Stomach smooth muscle (tissue), 2 donors: ENCODE data around the gene TBX5.

Experiments
- H3K27ac ChIP-seq: one replicate; pipeline ENCODE4 v1.7.0; 2013; ENCODE audit warnings: mild to moderate bottlenecking, low read length, inconsistent platforms
- H3K27me3 ChIP-seq, 2 donors: one replicate each; pipeline ENCODE4 v1.7.0; 2013; ENCODE audit warnings: low read length in 2 of 2; ENCODE audit not compliant: insufficient read depth in 2 of 2, control insufficient read depth in 1 of 2
- H3K36me3 ChIP-seq, 2 donors: one replicate each; pipeline ENCODE4 v1.7.0; 2013; ENCODE audit warnings: low read length in 2 of 2; ENCODE audit not compliant: control insufficient read depth in 2 of 2, insufficient read depth in 2 of 2
- H3K4me1 ChIP-seq: one replicate; pipeline ENCODE4 v1.7.0; 2013; ENCODE audit warnings: low read length; ENCODE audit not compliant: control insufficient read depth, insufficient read depth
- H3K4me3 ChIP-seq, 2 donors: one replicate each; pipeline ENCODE4 v1.7.0; 2013; ENCODE audit warnings: low read length in 2 of 2
- H3K9ac ChIP-seq, 2 donors: one replicate each; pipeline ENCODE4 v1.7.0; 2013; ENCODE audit warnings: low read length in 2 of 2, mild to moderate bottlenecking in 1 of 2
- H3K9me3 ChIP-seq, 2 donors: one replicate each; pipeline ENCODE4 v1.7.0; 2013; ENCODE audit warnings: low read length in 2 of 2; ENCODE audit not compliant: control insufficient read depth in 2 of 2
- donor health status: healthy.
- donor health status: Pancreatic carcinoma.

The TBX5 gene

DNA sequence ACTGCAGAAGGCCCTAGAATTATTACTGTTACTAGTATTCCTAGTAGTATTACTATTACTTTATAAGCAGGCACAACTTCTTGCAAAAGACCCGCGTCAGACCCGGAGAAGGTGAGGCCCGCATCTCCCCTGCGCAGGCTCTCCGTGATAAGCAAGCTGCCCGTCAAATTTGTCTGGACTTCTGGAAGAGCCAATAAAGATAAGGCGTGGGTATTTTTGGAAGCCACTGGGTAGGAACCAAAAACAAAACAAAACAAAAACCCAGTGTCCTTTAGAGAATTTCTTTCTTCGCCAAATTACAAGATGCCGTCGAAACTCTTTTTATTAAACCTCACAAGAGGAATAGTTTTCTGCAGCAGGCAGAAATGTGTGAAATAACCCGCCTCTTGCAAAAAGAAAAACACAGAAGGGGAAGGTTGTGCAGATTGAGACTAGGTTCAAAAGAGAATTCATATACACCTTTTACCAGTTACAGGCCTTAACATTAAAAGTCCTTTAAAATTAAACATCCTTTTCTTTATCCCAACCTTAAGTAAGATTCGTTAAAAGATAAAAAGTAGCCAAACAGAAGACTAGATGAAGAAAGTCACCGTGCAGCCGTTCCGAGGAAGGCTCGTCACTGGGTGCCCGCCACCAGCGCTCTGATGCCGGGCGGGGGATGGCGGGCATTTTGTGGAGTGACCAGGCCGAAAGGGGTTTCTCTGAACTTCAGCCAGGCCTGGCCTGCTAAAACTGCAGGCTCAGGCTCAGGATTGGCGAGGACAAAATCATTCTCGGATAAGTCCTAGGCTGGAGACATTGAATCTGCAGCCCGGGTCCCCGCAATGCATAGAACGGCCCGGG, 1.6 kb downstream of the TBX5 start:
- H3K27me3 ChIP-seq: peaks cover 80 to 89% of the 10 kb centered on the region in 2 donors
- no peak overlapping the region for H3K9ac ChIP-seq
- H3K4me3 ChIP-seq: no peak overlapping the region
- no peak overlapping the region for H3K27ac ChIP-seq
- no peaks in the 10 kb centered on the region for H3K36me3 ChIP-seq
- H3K4me1 ChIP-seq: peaks cover 20% of the 10 kb centered on the region
- H3K9me3 ChIP-seq: no peaks in the 10 kb centered on the region

DNA sequence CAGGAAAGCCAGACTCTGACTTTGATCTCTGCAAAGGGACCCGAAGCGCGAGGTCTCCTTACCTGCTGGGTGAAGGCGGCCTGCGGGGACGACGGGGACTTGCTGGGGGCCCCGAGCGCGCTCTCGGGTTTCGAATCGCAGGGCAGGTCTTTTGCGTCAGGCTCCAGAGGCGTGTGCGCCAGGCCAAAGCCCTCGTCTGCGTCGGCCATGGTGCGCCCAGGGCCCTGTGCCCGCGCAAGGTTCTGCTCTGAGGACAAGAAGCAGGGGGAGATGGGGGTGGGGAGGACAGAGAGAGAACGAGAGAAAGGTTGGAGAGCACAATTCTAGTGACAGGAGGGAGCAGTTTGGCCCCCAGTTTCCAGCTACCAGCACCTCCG, 2.3 kb downstream of the TBX5 start:
- H3K9me3 ChIP-seq: no peaks in the 10 kb centered on the region
- no peak overlapping the region for H3K9ac ChIP-seq
- no peak overlapping the region for H3K4me3 ChIP-seq
- H3K36me3 ChIP-seq: no peaks in the 10 kb centered on the region
- peaks cover 77 to 88% of the 10 kb centered on the region in 2 donors for H3K27me3 ChIP-seq
- H3K27ac ChIP-seq: no peak overlapping the region
- peaks cover 14% of the 10 kb centered on the region for H3K4me1 ChIP-seq

DNA sequence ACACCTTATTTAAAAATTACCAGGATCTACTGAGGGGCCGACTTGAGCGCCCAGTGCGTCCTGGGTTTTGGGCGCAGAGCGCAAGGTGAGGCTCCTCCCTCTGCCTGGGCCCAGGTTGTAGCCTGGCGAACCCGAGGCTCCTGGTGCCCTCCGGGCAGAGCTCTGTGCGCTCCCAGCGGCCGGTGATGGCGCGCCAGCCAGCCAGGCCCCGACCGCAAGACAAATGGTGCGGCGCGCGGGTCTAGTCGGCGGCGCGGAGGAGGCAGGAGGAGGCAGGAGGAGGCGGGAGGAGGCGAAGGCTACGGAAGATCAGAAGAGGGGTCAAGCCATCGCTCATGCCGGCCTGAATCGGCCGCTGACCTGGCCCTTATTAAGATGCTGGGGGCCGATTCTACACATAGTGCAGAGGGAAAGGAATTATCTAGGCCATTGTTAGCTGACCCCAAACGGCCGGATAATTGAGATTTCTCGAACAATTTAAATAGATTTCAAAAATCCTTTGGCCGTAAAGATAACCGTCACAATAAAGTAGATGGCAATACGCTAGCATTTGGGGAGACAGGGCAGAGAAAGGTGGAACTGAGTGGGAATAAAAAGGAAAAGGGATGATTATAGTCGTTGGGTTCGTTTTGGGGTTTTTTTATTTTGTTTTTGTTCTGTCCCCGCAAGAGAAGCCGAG, 2.8 kb downstream of the TBX5 start:
- no peaks in the 10 kb centered on the region for H3K36me3 ChIP-seq
- no peaks in the 10 kb centered on the region for H3K9me3 ChIP-seq
- no peak overlapping the region for H3K4me3 ChIP-seq
- peaks cover 10% of the 10 kb centered on the region for H3K4me1 ChIP-seq
- no peak overlapping the region for H3K27ac ChIP-seq
- H3K27me3 ChIP-seq: peaks cover 76 to 89% of the 10 kb centered on the region in 2 donors
- H3K9ac ChIP-seq: no peak overlapping the region

DNA sequence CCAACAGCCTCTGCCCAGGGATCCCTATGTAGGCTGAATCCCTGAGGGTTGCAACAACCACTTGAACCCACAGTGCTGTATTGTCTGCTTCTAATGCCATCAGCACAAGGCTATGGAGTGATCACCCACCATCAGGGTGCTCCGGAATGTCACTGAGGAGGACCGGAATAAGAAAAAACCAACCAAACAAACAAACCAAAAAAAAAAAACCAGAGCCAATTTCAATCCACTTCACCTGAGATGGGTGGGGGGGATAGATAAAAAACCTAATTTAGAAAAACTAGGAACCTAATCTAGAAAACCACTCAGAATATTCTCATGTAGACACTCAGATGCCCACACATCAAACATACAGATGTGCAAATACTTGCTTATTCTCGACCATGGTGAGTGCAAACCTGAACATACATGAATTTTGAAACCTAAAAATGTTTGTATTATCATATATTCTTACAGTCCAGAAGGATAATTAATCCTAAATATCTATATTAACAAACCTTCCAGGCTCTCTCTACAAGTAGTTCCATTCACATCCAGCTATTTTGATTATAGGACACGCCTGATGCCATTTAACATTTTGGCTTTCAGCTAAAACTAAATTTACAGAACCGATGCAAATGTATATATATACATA, 3.7 kb downstream of the TBX5 start:
- Histone ChIP-seq H3K27ac (no peak overlapping the region), H3K9me3 (no peaks in the 10 kb centered on the region), H3K4me3 (no peak overlapping the region), H3K4me1 (peaks cover 10% of the 10 kb centered on the region), H3K27me3 (peaks cover 75 to 88% of the 10 kb centered on the region in 2 donors), H3K36me3 (no peaks in the 10 kb centered on the region), H3K9ac (no peak overlapping the region)

DNA sequence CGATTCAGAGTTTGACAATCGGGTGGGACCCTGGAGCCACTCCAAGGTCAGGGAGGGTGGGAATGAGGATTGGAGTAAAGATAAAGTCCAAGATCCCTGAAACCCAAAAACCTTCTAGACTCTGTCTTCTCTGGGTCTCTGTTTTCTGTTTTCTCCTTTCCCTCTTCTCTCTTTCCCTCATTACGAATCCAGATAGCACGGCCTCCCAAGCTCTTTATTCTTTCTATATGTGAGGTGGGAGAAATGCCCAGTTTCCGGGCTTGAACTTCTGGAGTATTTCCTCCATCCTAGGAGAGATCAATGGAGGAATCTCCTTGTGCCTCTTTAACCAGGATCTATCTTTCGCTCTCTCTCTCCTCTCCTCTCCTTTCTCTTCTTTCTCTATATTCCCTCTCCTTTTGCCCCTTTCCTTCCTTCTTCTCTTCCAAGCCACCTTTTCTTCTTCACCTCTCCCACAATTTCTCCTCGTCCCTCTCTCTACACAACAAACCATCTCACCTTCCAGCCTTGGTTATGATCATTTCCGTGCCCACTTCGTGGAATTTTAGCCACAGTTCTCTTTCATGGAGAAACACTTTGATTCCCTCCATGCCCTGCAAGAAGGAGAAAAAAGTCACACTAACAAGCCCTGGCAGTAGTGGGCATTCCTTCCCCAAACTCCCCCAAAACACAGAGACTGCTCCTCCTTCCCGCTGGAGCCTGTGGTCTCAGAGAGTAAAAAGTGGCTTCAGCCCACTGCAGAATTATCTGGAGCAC, 4.4 kb downstream of the TBX5 start:
- Histone ChIP-seq H3K4me3 (no peak overlapping the region), H3K27me3 (peaks cover 75 to 88% of the 10 kb centered on the region in 2 donors)

DNA sequence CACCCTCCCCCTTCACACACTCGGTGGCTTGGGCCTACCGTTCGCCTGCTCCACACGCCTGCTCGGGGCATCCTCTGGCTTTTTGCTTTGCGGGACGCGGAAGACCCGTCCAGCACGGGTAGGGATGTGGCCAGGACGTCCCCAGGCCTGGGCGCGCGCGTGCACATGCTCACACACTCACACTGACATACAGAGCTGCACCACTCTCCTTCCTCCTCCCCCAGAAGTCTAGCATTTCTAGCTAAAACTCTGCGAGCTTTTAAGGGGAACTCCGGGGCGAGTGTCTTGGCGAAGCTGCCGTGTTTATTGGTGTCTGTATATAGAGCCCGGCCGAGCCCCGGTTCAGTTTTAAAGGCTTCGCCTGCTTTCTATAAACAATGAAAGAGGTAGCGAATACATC, 5.0 kb downstream of the TBX5 start:
- H3K4me1 ChIP-seq: peaks cover 14% of the 10 kb centered on the region
- H3K9me3 ChIP-seq: no peaks in the 10 kb centered on the region
- peaks cover 74 to 88% of the 10 kb centered on the region in 2 donors for H3K27me3 ChIP-seq
- H3K36me3 ChIP-seq: no peaks in the 10 kb centered on the region
- no peak overlapping the region for H3K9ac ChIP-seq
- H3K27ac ChIP-seq: no peak overlapping the region
- H3K4me3 ChIP-seq: no peak overlapping the region

More for the DNA sequence above, 4.4 kb downstream of the TBX5 start:
- H3K4me1 ChIP-seq: peaks cover 10% of the 10 kb centered on the region
- H3K36me3 ChIP-seq: no peaks in the 10 kb centered on the region
- H3K9me3 ChIP-seq: no peaks in the 10 kb centered on the region
- H3K9ac ChIP-seq: no peak overlapping the region
- no peak overlapping the region for H3K27ac ChIP-seq

DNA sequence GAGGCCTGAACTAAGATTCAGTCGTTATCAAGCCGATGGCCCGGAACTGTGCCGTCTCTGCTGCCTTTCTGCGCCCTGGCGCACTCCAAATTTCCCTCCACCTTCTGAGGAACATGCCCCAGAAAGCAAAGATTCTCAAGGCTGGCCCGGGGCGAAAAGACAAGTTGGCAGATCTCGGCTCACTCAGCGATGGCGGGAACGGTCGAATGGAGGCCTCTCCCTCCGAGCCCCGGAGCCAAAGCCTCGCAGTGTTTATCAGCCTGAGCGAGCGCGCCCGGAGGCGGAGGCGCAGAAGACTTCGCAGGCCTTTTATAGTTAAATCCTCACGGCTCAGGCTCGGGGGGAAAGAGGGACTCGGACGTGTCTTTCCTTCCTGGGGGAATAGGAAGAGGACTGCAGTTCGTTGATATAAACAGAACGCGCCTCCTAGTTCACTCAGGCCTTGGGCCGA, 5.6 kb downstream of the TBX5 start:
- H3K27ac ChIP-seq: no peak overlapping the region
- peaks cover 72 to 88% of the 10 kb centered on the region in 2 donors for H3K27me3 ChIP-seq
- H3K4me1 ChIP-seq: peaks cover 16% of the 10 kb centered on the region
- no peak overlapping the region for H3K4me3 ChIP-seq
- no peak overlapping the region for H3K9ac ChIP-seq
- H3K36me3 ChIP-seq: no peaks in the 10 kb centered on the region
- H3K9me3 ChIP-seq: no peaks in the 10 kb centered on the region

DNA sequence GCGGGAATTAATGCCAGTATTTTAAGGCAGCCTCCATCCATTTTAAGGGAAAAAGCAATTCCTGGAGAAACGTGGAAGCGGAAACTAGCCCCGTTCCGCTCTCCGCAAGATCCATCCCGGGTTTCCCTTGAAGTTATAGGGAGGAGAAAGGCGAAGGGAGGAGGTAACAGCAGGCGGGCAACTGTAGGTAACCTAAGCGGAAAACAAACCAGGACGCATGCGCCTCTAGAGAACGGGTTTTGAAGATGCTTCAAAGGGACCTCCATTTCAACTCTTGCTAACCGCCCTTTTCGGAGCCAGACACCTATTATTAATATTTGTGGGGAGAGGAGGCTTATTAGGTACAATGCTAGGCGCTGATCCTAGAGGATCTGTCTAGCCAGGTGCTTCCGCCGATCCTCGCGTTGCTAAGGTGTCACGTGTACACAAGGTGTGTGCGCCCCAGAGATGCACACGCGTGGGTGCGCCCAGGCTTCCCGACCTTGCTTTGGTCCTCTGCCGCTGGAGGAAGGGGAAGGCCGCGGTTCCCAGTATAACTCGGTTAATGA, 6.2 kb downstream of the TBX5 start:
- no peak overlapping the region for H3K9ac ChIP-seq
- H3K27ac ChIP-seq: no peak overlapping the region
- no peaks in the 10 kb centered on the region for H3K9me3 ChIP-seq
- H3K4me3 ChIP-seq: no peak overlapping the region
- peaks cover 73 to 86% of the 10 kb centered on the region in 2 donors for H3K27me3 ChIP-seq
- no peaks in the 10 kb centered on the region for H3K36me3 ChIP-seq
- H3K4me1 ChIP-seq: peaks cover 11% of the 10 kb centered on the region

DNA sequence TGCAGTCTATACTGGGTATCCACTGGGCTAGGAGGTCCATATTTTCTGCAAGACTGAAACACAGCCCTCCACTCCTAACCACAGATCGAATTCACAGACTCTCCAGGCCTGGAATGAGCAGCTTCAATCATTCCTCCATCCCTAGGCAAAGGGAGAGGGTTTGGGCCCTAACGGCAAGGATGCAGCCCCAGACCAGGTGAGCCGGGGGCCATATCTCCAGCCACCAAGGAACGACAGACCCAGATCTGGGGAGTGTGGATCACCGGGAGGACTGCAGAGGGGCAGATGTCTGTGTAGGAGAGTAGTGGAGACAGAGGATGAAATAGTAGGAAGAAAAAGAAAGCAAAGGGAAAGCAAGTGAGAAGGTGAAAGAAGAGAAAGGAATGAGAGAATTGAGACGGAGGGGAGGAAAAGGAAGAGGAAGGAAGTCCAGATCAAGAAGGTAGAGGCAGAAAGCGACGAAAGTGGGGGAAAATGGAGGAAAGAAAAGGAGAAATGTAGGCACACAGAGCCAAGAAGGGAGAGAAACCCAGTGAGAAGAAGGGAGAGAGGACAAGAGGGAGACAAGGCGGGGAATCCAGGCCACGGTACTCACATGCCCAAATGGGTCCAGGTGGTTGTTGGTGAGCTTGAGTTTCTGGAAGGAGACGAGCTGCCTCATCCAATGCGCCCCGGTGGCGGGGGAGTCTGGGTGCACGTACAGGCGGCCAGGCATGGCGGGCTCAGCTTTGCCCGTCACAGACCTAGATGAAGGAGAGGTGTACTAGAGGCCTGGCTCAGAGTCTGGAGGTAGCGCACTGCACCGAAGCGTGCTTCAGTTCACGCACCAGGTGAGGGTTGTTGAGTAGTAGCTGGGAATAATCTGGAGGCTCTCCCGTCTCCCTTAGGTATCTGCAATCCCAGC, 7.7 kb downstream of the TBX5 start:
- Histone ChIP-seq H3K36me3 (no peaks in the 10 kb centered on the region), H3K27me3 (peaks cover 69 to 81% of the 10 kb centered on the region in 2 donors), H3K27ac (no peak overlapping the region), H3K9me3 (no peaks in the 10 kb centered on the region), H3K4me3 (no peak overlapping the region), H3K9ac (no peak overlapping the region), H3K4me1 (peaks cover 11% of the 10 kb centered on the region)
